OCI-LY3 (cell line): Measurements from ENCODE around the gene TMEM255B.

ENCODE experiments used
- CTCF ChIP-seq: fragments of 200-600, 300-600 bp; sonication (generic); IDR thresholded peaks from 2 replicates; pipeline ENCODE4 v1.5.1; 2014; ENCODE audit warnings: antibody characterized with exemption, low read length, low read depth
- EZH2phosphoT487 ChIP-seq: fragments of 200-600 bp; shearing (Covaris generic); IDR thresholded peaks from 2 replicates; pipeline ENCODE4 v1.6.1; 2018; ENCODE audit warnings: antibody characterized with exemption, mixed run types, low read depth

GRCh38 chr13:113809934-113810333 is 50.9 kb downstream of the TMEM255B start:
- TF ChIP-seq CTCF (no peak), EZH2phosphoT487 (no peak)
